Amygdala (tissue), 56 donors: ENCODE results near the gene KRTAP10-7.

ENCODE experiments used
- DNase-seq, 56 donors: peaks; one replicate each; lab custom pipeline; 2025; lab: John Stamatoyannopoulos, UW

The KRTAP10-7 gene

GRCh38 chr21:44650973-44651675, 50.7 kb downstream of the KRTAP10-7 start:
- no peak for DNase-seq
